CD14-positive monocyte (primary cell): ENCODE data around the gene TNFRSF18. TPM values are rescaled to one million over a fixed set of nuclear protein-coding genes. Genes with fewer than 3 reads are reported as not detected.

Experiments
- DNase-seq, 3 donors: peaks; one replicate each; pipeline ENCODE4 v3.0.0-alpha.2; 2011 to 2022
- H2AFZ ChIP-seq: 2 replicates; pipeline ENCODE4 v1.6.0; 2012; ENCODE audit warnings: mild to moderate bottlenecking, low read depth, low read length, inconsistent platforms; ENCODE audit not compliant: insufficient read depth, poor library complexity, severe bottlenecking
- H3K27ac ChIP-seq, 2 donors: 1 replicate in 1 of 2; 2 replicates in 1 of 2; pipeline ENCODE4 v1.5.1; 2012 to 2013; ENCODE audit warnings: low read length in 2 of 2, control low read depth in 1 of 2, inconsistent platforms in 1 of 2, low read depth in 1 of 2, mild to moderate bottlenecking in 1 of 2
- H3K27me3 ChIP-seq, 2 donors: one replicate each; pipeline versions ENCODE4 v1.6.0 to v1.6.1; 2011 to 2013; ENCODE audit warnings: low read length in 2 of 2; ENCODE audit not compliant: control insufficient read depth in 2 of 2, insufficient read depth in 2 of 2
- H3K36me3 ChIP-seq, 2 donors: replicated peaks in 1 of 2; 1 replicate in 1 of 2; 2 replicates in 1 of 2; pipeline versions ENCODE4 v1.5.1 to v1.6.1; 2012 to 2013; ENCODE audit warnings: low read length in 2 of 2, control low read depth in 1 of 2, inconsistent platforms in 1 of 2, mild to moderate bottlenecking in 1 of 2; ENCODE audit not compliant: insufficient read depth in 2 of 2, control insufficient read depth in 1 of 2
- H3K4me1 ChIP-seq, 2 donors: 1 replicate in 1 of 2; 2 replicates in 1 of 2; pipeline versions ENCODE4 v1.5.1 to v1.6.1; 2012 to 2013; ENCODE audit warnings: low read length in 2 of 2, control low read depth in 1 of 2, inconsistent platforms in 1 of 2, mild to moderate bottlenecking in 1 of 2, moderate library complexity in 1 of 2; ENCODE audit not compliant: insufficient read depth in 2 of 2, control insufficient read depth in 1 of 2
- H3K4me2 ChIP-seq: replicated peaks from 2 replicates; pipeline ENCODE3; 2012; ENCODE audit warnings: low read length, moderate library complexity, mild to moderate bottlenecking; ENCODE audit not compliant: poor library complexity, severe bottlenecking; ENCODE audit errors: extremely low read depth
- H3K4me3 ChIP-seq, 3 experiments: fragments of 200-600 bp in 1 of 3; sonication (generic) in 1 of 3; replicated peaks in 1 of 3; 1 replicate in 2 of 3; 2 replicates in 1 of 3; pipeline ENCODE4 v1.5.1; 2011 to 2013; ENCODE audit warnings: low read length in 3 of 3, mild to moderate bottlenecking in 3 of 3, control low read depth in 2 of 3, low read depth in 2 of 3, inconsistent platforms in 1 of 3, moderate library complexity in 1 of 3
- H3K79me2 ChIP-seq: 2 replicates; pipeline ENCODE4 v1.6.0; 2012; ENCODE audit warnings: mild to moderate bottlenecking, control low read depth, inconsistent platforms, low read length, moderate library complexity; ENCODE audit not compliant: insufficient read depth
- H3K9ac ChIP-seq: 2 replicates; pipeline ENCODE4 v1.6.0; 2017; ENCODE audit warnings: low read length, mild to moderate bottlenecking; ENCODE audit not compliant: insufficient read depth, poor library complexity, severe bottlenecking
- H3K9me3 ChIP-seq, 2 donors: replicated peaks in 1 of 2; 1 replicate in 1 of 2; 2 replicates in 1 of 2; pipeline versions ENCODE4 v1.5.1 to v1.6.1; 2012 to 2013; ENCODE audit warnings: low read length in 2 of 2, control low read depth in 1 of 2; ENCODE audit not compliant: control insufficient read depth in 1 of 2, insufficient read depth in 1 of 2
- H4K20me1 ChIP-seq: 2 replicates; pipeline ENCODE4 v1.6.0; 2012; ENCODE audit warnings: mild to moderate bottlenecking, low read length, control low read depth, moderate library complexity; ENCODE audit not compliant: insufficient read depth
- H3K27ac Mint-ChIP-seq, 7 donors: one replicate each; pipeline ENCODE4 v1.8.0; 2020; ENCODE audit warnings: mild to moderate bottlenecking in 7 of 7, mixed read lengths in 7 of 7, moderate library complexity in 6 of 7, inconsistent platforms in 2 of 7
- H3K27me3 Mint-ChIP-seq, 3 donors: one replicate each; pipeline ENCODE4 v1.8.0; 2021 to 2022; ENCODE audit warnings: low read depth in 3 of 3, mild to moderate bottlenecking in 3 of 3, mixed read lengths in 3 of 3, moderate library complexity in 3 of 3, inconsistent platforms in 1 of 3
- H3K36me3 Mint-ChIP-seq, 2 donors: one replicate each; pipeline ENCODE4 v1.8.0; 2020; ENCODE audit warnings: mixed read lengths in 2 of 2, inconsistent platforms in 1 of 2, mild to moderate bottlenecking in 1 of 2
- H3K4me1 Mint-ChIP-seq: one replicate; pipeline ENCODE4 v1.8.0; 2020; ENCODE audit warnings: mild to moderate bottlenecking, mixed read lengths
- H3K4me3 Mint-ChIP-seq, 2 donors: one replicate each; pipeline ENCODE4 v1.8.0; 2020; ENCODE audit warnings: mild to moderate bottlenecking in 2 of 2, mixed read lengths in 2 of 2, moderate library complexity in 1 of 2
- H3K9me3 Mint-ChIP-seq, 7 donors: one replicate each; pipeline ENCODE4 v1.8.0; 2020 to 2022; ENCODE audit warnings: mixed read lengths in 7 of 7, mild to moderate bottlenecking in 6 of 7, moderate library complexity in 6 of 7, inconsistent platforms in 2 of 7
- WGBS: methylation state at CpG from one replicate; pipeline ENCODE4 v1.1.5; 2013; ENCODE audit warnings: missing lambda C conversion rate; ENCODE audit not compliant: insufficient coverage; 5-methylcytosine and 5-hydroxymethylcytosine counted together
- intact Hi-C, 2 donors: fragments of 100-400 bp; cut with micrococcal nuclease; formaldehyde crosslinking; loops; one replicate each; pipeline versions ENCODE4 v1.15.0 to v1.15.1; 2023
- polyA plus RNA-seq, 3 donors: library from polyadenylated mRNA; depleted of rRNA in 1 of 3; unstranded in 2 of 3; stranded (reverse) in 1 of 3; fragments of 300-500 nt in 2 of 3; fragments of >200 nt in 1 of 3; fragmentation: Illumina TruSeq in 2 of 3; gene quantifications; 1 replicate in 2 of 3; 2 replicates in 1 of 3; pipeline ENCODE4 v1.2.3, GENCODE V29; 2012 to 2021
- TF ChIP-seq, protein P1 (sequence below): fragments of 200-600 bp; IDR thresholded peaks from one replicate; pipeline ENCODE4 v1.8.0; 2022; ENCODE audit warnings: antibody characterized with exemption, mild to moderate bottlenecking

Gene TNFRSF18
- polyA plus RNA-seq, 3 donors, result not detected

GRCh38 chr1:1212780-1213344, 6.5 kb upstream of the TNFRSF18 start:
- Histone ChIP-seq H2AFZ (no peak overlapping the region), H3K4me3 (no peak overlapping the region), H3K4me2 (no peak overlapping the region), H3K27me3 (peaks cover 0 to 40% of the 10 kb centered on the region in 2 donors), H3K4me1 (peaks cover 6 to 8% of the 10 kb centered on the region in 2 donors), H4K20me1 (peaks cover 16% of the 10 kb centered on the region), H3K27ac (no peak overlapping the region), H3K9ac (no peak overlapping the region), H3K9me3 (no peaks in the 10 kb centered on the region), H3K36me3 (peaks cover 17% of the 10 kb centered on the region in 2 donors), H3K79me2 (no peaks in the 10 kb centered on the region)
- no peak overlapping the region for H3K4me3 Mint-ChIP-seq
- peaks cover 14% of the 10 kb centered on the region in 2 donors for H3K36me3 Mint-ChIP-seq
- peaks cover 33 to 58% (median 46%) of the 10 kb centered on the region in 3 donors for H3K27me3 Mint-ChIP-seq
- WGBS, result 0% methylated on average over 20 of the region's 24 CpGs
- H3K27ac Mint-ChIP-seq, result no peak overlapping the region
- no peak for DNase-seq
- peaks cover 7% of the 10 kb centered on the region for H3K4me1 Mint-ChIP-seq
- intact Hi-C loops, result no loop called here
- TF ChIP-seq, protein P1, sequence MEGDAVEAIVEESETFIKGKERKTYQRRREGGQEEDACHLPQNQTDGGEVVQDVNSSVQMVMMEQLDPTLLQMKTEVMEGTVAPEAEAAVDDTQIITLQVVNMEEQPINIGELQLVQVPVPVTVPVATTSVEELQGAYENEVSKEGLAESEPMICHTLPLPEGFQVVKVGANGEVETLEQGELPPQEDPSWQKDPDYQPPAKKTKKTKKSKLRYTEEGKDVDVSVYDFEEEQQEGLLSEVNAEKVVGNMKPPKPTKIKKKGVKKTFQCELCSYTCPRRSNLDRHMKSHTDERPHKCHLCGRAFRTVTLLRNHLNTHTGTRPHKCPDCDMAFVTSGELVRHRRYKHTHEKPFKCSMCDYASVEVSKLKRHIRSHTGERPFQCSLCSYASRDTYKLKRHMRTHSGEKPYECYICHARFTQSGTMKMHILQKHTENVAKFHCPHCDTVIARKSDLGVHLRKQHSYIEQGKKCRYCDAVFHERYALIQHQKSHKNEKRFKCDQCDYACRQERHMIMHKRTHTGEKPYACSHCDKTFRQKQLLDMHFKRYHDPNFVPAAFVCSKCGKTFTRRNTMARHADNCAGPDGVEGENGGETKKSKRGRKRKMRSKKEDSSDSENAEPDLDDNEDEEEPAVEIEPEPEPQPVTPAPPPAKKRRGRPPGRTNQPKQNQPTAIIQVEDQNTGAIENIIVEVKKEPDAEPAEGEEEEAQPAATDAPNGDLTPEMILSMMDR, result no peak
- H3K9me3 Mint-ChIP-seq, result peaks cover 0 to 3% (median 0%) of the 10 kb centered on the region in 7 donors

DNA sequence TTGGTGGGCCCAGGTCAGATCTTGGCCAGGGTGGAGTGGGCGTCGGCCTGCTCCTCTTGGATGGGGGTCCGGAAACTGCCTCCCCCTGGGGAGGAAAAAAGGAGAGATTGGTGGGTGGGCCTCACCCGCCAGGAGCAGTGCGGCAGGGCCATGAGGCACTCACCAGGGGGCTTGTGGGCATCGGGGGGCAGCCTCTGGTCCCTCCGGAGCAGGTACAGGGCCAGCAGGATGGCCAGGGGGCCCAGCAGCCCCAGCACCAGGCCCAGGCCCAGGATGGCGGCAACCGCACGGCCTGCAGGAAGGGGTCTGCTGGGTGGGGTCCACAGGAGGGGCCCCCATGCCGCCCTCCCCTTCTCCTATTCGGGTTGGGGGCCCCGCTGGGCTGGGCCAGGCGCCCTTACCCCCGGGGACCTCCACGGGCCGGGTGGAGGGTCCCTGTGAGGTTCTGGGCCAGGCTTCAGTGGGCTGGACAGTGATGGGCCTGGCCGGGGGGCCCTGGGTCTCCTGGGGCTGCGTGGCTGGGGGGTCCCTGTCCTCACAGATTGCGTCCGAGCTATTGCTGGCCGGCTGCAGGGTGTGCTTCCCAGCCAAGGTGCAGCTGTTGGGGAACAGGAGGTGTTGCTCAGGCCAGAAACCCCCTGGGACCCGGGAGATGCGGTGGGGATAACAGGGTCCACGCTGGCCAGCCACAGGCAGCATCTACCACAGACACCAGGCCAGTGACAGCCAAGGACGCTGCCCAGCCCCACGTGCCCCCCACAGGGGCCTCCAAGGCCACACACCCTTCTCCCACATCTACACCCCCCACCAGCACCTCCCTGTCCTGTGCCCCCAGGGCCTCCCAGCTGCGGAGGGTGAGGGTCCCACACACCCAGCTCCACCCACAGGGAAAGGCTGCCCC, 5.4 kb upstream of the TNFRSF18 start:
- Mint-ChIP-seq H3K27me3 (peaks cover 43 to 69% (median 56%) of the 10 kb centered on the region in 3 donors), H3K4me3 (no peak overlapping the region), H3K4me1 (peaks cover 7% of the 10 kb centered on the region), H3K9me3 (peaks cover 0 to 3% (median under 1%) of the 10 kb centered on the region in 7 donors), H3K36me3 (peaks cover 6 to 7% of the 10 kb centered on the region in 2 donors), H3K27ac (no peak overlapping the region)
- Histone ChIP-seq H3K79me2 (no peaks in the 10 kb centered on the region), H3K4me2 (no peak overlapping the region), H3K9me3 (no peaks in the 10 kb centered on the region), H3K27me3 (peaks cover 2 to 50% of the 10 kb centered on the region in 2 donors), H3K9ac (no peak overlapping the region), H3K27ac (no peak overlapping the region), H2AFZ (no peak overlapping the region), H3K36me3 (peaks cover 8 to 10% of the 10 kb centered on the region in 2 donors), H4K20me1 (peaks cover 14% of the 10 kb centered on the region), H3K4me3 (no peak overlapping the region), H3K4me1 (peaks cover 6 to 8% of the 10 kb centered on the region in 2 donors)
- DNase-seq, result no peak
- intact Hi-C loops, result no loop called here
- TF ChIP-seq, protein P1, result no peak
- 86% methylated on average over 25 of the region's 28 CpGs for WGBS
